SHP77 treated with DMSO at 0.1 percent for 48 hours (cell line): ENCODE measurements around the gene KCNQ1.

Experiments
- DNase-seq: peaks from one replicate; lab custom pipeline; 2025; lab: John Stamatoyannopoulos, UW

KCNQ1 gene

DNA sequence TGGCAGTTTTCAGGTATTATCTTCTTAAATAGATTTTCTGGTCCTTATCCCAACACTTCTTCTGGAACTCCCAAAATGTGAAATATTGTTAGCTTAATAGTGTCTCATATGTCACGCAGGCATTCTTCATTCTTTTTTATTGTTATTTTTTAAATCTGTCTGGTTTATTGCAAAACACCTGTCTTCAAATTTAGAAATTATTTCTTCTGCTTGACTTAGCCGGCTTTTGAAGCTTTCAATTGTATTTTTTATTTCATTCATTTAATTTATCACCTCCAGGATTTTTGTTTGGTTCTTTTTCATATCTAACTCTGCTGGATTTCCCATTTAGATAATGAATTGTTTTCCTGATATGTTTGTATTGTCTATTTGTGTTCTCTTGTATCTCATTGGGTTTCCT lies 205.0 kb downstream of the KCNQ1 start:
- no peak for DNase-seq

DNA sequence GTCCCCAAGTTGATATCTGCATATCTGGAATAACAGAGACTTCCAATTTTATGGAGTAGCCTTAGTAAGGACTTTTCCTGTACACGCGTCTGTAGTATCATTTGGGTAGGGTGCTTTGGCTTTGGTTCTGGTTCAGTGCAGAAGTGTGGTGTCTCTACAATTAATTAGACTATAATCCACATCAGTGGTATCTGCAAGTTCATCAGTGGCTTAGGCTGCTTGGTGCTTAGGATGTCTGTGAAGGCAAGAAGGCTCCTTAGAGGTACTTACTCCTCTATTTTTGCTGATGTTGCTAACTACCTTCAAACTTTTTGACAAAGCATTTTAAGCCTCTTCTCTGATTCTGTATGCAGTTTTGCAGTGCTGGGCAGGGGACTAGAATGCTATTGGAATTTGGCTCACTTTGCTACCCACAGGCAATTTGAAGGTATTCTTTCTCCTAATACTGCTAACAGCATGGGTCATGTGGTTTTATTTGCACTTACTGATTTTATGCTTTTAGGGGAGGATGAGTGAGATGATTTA lies 205.6 kb downstream of the KCNQ1 start:
- DNase-seq = no peak

DNA sequence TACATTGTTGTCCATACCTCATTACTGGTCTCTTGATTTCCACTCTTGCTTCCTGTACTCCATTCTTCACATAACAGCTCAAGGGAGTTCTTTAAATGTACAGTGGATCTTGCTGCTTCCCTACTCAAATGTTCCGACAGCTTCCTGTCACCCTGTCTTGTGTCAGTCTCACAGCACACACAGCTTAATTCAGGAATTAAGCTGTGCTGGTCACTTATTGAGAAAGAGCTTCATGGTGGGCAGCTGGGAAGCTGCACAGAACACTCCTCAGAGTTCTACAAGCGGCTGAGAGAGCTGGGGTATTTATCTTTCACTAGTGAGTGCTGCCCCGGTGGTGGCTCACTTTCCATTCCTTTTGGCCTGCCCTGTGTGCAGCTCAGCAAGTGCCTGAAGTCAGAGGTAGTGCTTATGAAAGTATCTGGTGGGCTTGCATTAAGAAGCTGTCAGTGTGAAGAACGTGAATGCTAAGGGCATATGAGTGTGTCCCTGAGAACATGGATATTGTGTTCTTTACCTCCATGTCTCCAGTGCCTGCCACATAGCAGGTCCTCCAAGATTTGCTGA lies 206.3 kb downstream of the KCNQ1 start:
- DNase-seq = no peak

DNA sequence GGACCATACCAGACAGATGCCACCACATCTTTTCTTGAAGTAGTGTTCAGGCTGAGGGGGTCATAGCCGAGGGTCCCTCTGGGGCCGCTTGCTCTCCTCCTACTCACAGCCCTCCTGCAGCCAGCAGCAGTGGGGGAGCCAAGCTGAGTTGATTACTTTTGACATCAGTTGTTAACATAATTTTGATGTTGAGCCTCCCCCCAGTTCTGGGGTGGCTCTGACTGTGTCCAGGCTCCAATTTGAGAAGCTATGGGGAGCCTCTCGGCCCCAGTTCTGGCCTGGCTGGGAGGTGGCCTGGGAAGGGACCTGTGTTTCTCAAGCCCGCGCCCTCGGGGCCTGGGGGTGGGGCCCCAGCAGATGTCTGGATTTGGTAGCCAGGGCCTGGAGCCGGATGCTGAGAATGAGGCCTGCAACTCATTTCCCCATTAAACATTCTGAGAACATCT lies 207.0 kb downstream of the KCNQ1 start:
- DNase-seq = no peak

DNA sequence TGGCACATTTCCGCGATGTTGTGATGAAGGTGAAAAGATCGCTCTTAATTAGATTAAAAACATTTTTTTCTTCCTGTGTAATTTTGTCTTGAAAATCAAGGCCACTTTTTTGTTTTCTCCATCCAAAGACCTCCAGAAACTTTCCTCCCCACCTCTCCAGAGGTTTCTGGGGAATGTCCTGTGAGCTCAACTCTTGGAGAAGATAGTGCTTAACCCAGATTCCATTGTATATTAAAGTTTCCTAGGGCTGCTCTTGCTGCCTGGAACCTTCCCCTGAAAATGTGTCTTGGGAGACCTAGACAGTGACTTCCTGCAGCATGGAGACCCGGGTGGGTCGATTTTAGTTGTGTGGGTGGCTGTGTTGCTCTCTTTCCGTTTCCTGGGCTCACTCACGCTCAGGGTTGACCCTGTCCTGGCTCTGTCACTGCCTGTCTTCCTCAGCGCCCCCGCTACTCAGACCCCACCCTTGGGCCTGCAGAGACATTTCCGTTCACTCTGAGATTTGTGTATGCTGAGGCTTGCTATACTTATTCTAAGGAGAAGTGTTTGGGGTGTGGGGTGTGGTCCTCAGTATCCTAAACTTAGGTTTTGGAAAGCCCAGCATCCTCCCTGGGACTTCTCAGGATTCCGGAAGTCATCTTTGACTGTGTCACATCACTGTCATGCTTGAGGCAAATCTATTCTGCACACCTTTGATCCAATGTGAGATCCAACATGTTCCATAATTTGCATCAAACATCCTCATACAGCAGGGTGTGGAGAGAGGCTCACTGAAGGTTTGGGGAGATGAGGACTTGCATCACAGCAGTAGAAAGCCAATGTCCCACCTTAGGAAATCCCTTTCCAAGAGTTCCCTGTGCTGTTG lies 207.8 kb downstream of the KCNQ1 start:
- no peak for DNase-seq

DNA sequence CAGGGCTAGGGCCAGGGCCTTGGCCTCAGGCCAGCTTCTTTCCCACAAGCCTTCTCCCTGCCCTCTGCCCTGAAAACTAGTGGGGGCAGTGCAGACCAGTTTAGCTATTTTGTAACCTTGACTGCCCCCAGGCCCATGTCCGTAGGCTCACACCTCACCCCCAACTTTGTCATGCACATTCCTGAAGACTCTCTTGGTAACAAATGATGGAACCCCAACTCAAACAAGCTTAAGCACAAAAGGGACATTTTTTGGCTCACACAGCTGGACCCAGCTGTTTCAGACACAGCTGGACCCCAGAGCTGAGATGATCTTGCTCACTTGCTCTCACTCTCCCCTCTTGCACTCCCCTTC lies 208.4 kb downstream of the KCNQ1 start:
- DNase-seq = no peak

DNA sequence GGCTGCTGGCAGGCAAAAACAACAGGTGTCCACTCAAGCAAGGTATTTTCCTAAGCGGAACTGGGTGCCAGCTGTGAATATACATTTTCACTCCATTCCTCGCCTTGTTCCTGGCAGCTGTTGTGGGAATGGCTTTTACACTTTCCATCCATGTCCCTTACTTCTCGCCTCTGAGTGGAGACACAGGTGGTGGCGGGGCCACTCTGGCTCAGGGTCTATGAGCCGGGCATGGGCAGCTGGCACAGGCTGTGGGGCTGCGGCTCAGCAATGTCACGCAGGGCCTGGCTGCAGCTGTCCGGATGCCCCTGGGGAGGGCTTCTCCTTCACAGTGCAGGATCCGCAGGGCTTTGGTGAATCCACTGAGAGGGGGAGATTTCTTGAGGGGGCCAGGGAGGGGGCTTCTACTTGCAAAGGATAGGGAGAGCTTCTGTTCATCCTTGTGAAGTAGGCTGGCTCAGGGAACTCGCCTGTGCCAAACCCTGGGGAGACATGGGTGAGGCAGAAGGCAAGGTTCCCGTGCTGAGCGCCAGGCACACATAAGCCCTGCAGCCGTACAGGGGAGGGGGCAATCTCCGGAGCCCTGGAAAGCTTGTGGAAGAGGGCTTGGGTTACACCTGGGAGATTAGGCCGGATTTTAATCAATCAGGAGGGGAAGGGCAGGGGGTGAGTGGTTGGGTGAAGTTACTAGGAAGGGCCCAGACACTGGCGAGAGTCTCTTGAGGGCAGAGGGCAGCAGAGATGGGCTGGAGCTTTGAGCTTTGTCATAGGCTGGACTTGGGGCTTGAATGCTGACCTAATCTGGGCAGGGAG lies 209.3 kb downstream of the KCNQ1 start:
- DNase-seq = no peak

DNA sequence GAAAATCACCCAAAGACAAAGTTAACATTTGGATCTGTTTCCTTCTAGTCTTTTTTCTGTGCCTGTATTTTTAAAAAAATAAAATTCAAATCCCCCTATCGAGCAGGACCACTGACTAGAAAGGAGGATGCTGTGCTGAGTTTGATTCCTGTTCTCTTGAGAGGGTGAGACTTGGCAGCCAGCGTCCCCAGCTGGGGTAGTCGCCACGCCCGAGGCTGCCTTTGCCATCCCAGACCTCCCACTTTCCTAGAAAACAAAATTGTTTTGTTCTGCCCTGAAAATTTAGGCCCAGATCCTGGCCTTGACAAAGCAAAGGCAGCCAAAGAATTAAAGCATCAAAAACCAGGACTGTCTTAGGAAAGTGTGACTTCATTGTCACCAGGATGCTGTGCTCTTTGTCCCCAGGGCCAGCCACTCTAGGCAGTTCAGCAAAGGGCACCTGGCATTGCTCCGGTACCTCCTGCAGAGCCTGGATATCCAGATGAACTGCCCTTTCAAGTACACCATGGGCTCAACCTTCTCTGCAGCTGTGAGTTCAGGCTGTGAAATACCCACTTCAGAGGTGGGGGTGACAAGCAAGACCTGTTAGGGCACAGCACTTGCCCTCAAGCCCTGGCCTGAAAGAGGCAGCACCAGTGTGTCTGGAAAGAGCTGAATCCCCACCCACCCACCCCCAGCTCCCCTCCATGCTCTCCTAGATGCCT lies 210.4 kb downstream of the KCNQ1 start:
- no peak for DNase-seq

DNA sequence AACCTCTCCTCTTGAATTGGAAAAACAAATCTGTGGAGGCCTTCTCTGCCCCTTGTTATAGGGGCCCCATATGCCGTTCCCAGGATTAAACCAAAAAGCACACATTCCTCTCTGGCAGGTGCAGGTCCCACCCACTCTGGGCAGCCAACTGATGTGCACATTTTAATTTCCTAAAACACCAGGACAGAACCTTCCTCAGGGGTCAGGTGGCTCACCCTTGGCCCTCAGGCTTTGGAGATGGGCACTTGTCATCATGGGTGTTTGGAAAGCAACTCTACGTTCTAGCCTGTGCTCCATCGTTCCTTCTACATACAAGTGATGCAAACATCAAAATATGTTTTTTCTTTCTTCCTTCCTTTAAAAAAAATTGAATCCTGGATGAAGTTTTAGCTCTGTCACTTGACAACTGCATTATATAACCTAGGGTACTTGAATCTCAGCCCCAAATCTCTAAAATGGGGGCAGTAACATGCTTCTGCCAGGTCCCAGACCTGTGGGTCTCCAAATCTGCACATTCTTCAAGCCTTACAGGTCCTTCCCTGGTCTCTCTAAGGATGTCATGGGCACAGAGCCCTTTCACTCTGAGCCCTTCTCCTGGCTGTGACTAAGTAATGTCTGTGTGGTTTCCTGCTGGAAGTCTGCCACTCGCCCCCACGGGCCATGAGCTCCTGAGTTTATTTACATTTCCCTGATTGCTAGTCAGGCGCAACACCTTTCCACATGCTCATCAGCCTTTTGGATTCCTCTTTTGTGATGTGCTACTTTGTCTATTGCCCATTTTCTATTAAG lies 211.2 kb downstream of the KCNQ1 start:
- DNase-seq = no peak

DNA sequence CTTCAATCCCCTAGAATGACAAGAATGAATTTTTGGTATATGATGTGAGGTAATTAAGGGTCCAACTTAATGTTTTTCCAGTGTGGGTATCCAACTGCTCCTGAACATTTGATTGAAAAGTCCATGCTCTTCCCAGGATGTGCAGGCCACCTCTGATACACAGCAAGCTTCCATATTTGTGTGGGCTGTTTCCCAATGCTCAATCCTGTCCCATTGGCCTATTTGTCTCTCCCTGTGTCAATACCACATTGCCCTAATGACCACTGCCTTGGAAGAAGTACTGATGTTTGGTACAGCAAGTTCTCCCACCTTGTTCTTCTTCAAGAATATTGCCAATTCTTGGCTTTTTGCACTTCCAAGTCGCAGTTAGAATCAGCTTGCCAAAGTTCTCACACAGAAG lies 212.1 kb downstream of the KCNQ1 start:
- DNase-seq = no peak

DNA sequence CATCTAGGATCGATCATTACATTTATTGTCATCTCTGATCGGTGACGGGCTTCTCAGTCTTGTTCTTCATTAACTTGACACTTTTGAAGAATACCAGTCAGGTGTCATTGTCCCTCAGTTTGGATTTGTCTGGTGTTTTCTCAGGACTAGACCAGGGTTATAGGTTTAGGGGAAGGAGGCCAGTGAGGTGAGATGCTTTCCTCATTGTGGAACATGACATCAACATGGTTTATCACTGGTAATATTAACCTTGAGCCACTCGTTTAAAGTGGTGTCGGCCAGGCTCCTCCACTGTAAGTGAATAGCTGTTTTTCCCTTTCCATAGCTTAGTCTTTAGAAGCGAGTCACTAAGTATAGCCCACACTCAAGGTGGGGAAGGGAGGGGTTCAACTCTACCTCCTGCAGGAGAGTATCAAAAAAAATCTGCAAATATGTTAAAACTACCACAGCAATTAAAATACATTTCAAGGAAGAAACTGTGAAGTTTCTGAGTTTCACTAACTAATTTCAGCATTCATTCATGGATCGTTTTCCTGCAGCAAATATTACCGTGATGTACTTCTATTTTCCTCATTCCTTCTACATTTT lies 213.0 kb downstream of the KCNQ1 start:
- no peak for DNase-seq

DNA sequence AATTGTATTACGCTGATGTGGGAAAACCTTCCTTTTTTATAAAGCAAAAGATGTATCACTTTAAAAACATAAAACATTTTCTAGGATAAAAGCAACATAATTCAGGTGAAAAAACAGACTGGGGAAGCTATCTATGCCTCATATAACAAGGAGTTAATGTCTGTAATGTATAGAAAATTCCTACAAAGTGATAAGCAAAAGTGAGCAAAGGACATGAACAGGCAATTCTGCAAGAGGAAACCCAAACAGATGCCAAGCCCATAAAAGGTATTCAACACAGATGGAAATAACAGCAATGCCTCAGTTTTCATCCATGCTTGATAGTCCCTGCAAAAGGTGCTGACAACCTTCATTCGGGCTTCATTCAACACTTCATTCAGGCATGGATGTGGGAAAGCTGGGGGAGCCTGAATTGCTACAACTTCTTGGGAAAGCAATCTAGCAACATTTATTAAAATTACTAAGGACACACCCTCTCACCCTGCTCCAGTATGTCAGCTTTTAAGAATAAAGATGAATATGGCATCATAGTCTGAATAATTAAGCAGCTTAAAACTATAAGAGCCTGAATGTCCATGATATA lies 215.6 kb downstream of the KCNQ1 start:
- no peak for DNase-seq

DNA sequence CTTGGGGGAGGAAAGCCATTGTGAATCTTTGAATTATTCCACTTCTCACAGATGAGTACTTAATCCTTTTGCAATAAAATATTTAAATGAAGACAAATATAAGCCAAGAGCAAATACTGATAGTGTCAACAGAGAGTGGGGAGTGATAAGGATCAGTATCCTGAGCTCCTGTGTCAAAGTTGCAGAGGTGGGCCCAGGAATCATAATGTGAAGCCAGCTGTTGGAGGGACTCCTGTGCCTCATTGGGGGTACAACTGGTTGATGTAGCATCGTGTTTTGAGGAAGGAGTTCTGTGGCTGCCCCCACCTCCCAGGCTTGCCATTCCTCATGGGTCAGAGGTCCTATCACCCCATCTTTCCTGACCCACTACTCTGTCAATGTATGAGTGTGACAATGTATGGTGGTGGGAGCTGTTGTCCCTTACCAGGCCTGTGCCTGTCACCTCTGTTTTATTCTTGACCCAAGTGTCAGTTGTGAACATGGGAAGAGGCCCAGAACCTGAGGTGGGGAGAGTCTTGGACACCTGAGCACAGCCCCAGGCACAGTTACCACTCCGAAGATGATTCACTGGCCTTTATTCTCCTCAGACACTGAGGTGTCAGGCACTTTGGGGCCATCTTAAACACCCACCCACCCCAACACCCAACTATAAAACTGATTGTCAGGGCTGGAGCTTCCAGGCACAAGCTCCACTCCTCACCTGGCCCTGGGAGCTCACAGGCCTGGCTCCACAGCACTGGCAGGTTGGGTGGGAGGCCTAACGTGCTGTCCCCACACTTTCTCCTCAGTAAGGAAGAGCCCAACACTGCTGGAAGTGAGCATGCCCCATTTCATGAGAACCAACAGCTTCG lies 216.6 kb downstream of the KCNQ1 start:
- DNase-seq = no peak

DNA sequence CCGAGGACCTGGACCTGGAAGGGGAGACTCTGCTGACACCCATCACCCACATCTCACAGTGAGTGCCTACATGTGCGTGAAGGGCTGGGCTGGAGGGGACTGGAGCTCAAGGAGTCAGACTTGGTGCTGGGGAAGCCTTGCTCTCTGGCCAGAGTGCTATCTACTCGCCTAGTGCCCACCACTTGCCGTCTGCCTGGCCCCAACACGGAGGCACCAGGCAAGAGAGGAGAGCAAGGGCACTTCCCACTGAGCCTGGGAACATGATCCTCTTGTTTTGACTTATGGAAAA lies 217.2 kb downstream of the KCNQ1 start:
- DNase-seq = no peak

DNA sequence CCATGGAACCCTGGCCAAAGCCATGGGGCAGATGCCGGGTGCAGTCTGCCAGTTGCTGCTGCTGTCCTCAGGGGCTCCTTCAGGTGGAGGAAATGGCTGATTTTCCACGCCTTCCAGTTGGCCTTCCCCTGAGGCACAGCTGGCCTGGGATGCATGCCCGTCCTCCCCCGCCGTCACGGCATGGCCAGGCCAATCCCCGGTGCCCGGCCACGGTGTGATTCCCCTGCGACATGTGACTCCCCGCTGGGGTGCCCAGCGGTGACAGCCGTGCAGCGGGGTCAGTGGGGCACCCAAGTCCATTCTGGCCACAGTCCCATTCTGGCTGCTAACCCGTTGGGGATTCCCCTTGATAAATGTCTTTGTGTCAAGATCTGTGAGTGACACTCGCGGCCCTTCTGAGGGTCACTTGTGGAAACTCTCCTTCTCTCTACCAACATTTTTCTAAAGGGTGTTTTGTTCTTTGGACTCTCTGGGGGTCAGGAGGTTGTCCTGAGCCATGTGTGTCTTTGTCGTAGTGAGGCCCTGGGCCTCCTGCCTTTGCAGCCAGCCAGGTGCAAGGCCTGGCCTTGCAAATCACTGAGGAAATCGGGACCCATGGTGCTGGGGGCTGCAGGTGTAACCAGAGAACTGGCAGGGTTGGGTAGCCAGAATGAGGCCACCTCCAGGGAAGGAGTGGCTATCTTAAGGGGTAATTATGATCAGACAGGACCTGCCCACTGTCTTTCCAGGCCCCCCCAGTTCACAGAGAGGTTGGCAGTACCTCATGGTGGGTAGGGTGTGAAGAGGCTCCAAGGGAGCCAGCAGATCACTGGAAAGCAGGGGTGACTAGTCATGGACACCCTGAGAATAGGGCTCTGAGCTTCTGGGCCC lies 217.9 kb downstream of the KCNQ1 start:
- no peak for DNase-seq

DNA sequence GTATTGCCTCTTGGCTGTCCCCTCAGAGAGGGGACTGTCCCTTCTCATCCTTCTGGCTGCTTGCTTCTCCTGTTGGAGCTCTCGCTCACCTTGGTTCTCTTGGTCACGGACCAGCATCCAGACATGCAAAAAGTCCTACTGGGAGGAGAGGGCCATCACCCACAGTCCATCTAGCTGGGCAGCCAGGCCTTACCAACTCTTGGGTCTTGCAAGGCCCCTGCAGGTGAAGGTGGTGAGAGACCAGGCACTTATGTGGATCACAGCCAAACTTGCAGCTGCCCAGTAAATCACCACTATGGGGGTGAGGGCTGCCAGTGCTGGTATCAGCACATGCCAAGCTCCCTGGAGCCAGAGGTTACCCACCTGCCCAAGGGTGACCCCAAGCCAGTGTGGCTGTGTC lies 218.7 kb downstream of the KCNQ1 start:
- no peak for DNase-seq

DNA sequence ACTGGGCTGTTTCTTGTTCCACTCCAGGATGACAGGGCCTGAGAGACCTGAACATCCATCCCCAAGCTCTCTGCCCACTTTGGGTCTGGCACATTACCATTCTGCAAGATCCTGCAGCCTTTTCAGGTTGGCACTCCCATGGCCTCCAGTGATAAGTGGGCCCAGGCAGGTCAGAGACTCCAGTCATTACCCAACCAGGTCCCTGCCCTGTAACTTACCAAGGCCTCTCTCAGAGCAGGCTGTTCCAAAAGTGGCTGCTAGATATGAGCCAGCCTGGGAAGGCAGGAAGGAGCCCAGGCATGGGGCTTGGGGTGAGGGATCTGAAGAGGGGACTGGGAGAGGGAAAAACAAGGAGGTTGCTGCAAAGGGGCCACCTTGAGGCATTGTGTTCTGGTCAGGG lies 219.1 kb downstream of the KCNQ1 start:
- DNase-seq = no peak

DNA sequence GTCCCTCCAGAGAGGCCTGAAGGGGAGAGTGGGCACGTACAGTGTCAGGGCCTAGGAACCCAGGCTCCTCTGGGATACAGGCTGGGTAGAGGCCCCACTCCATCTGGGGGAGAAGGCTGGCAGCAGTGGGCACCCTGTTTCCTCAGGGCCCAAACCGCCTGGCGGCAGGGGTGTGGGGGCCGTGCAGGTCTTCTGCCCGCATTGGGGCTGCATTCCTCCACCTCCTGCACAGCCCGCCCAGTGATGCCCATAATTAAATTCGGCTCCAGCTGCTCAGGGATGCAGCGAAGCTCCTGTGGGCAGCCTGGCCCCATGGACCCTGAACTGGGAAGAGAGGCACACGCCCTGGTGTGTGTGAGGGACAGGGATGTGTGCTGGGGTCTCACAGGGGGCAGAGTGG lies 219.6 kb downstream of the KCNQ1 start:
- no peak for DNase-seq
